ENCODE measurements around the gene TPCN1. TPM values are rescaled to one million over a fixed set of nuclear protein-coding genes. Genes with fewer than 3 reads are reported as not detected.

Gene TPCN1
- total RNA-seq, 1 donor from 2014 or later: 2.4 TPM

- DNase-seq (ENCODE audit: low spot score in 2 of 2) (no peak), FAIRE-seq (no peak)
These were observed 18.1 kb downstream of the TPCN1 start for GRCh38 chr12:113239288-113239771.

GRCh38 chr12:113239811-113240331, 18.6 kb downstream of the TPCN1 start:
- no peak for DNase-seq (ENCODE audit: low spot score in 2 of 2)
- no peak for FAIRE-seq

- FAIRE-seq: no peak
- no peak for DNase-seq (ENCODE audit: low spot score in 2 of 2)
These were observed 19.1 kb downstream of the TPCN1 start for GRCh38 chr12:113240395-113240794.

- FAIRE-seq: no peak
- DNase-seq (ENCODE audit: low spot score in 2 of 2): no peak
These were observed 20.1 kb downstream of the TPCN1 start for GRCh38 chr12:113241191-113242025.

- no peak for DNase-seq (ENCODE audit: low spot score in 2 of 2)
- no peak for FAIRE-seq
These were observed 20.8 kb downstream of the TPCN1 start for GRCh38 chr12:113242026-113242418.

- DNase-seq (ENCODE audit: low spot score in 2 of 2) (no peak), FAIRE-seq (no peak)
These were observed 21.3 kb downstream of the TPCN1 start for GRCh38 chr12:113242560-113242959.

GRCh38 chr12:113244047-113244460, 22.8 kb downstream of the TPCN1 start:
- DNase-seq (ENCODE audit: low spot score in 2 of 2): peak in 1 of 2 donors; percentile 48
- no peak for FAIRE-seq

GRCh38 chr12:113244478-113244958, 23.3 kb downstream of the TPCN1 start:
- FAIRE-seq: no peak
- no peak for DNase-seq (ENCODE audit: low spot score in 2 of 2)

- FAIRE-seq: no peak
- DNase-seq (ENCODE audit: low spot score in 2 of 2): no peak
These were observed 24.6 kb downstream of the TPCN1 start for GRCh38 chr12:113245695-113246477.

- FAIRE-seq (no peak), DNase-seq (ENCODE audit: low spot score in 2 of 2) (no peak)
These were observed 25.3 kb downstream of the TPCN1 start for GRCh38 chr12:113246478-113247122.

GRCh38 chr12:113247123-113248050, 26.1 kb downstream of the TPCN1 start:
- FAIRE-seq: no peak
- peak in 1 of 2 donors; percentile 35 for DNase-seq (ENCODE audit: low spot score in 2 of 2)

- FAIRE-seq (no peak), DNase-seq (ENCODE audit: low spot score in 2 of 2) (no peak)
These were observed 27.0 kb downstream of the TPCN1 start for GRCh38 chr12:113248051-113248825.

GRCh38 chr12:113248842-113249435, 27.7 kb downstream of the TPCN1 start:
- DNase-seq (ENCODE audit: low spot score in 2 of 2) (no peak), FAIRE-seq (no peak)

- DNase-seq (ENCODE audit: low spot score in 2 of 2) (no peak), FAIRE-seq (no peak)
These were observed 28.3 kb downstream of the TPCN1 start for GRCh38 chr12:113249546-113249945.

GRCh38 chr12:113250045-113250444, 28.8 kb downstream of the TPCN1 start:
- no peak for DNase-seq (ENCODE audit: low spot score in 2 of 2)

GRCh38 chr12:113251404-113252070, 30.3 kb downstream of the TPCN1 start:
- DNase-seq (ENCODE audit: low spot score in 2 of 2) (no peak), FAIRE-seq (no peak)

More at GRCh38 chr12:113250045-113250444, 28.8 kb downstream of the TPCN1 start:
- no peak for FAIRE-seq

- no peak for DNase-seq (ENCODE audit: low spot score in 2 of 2)
- FAIRE-seq: no peak
These were observed 31.2 kb downstream of the TPCN1 start for GRCh38 chr12:113252494-113252893.
